ENCODE results near the gene DUS1L. TPM values are rescaled to one million over a fixed set of nuclear protein-coding genes. Genes with fewer than 3 reads are reported as not detected.

The DUS1L gene
- polyA plus RNA-seq, 2 of the 4 experiments (the other 2 are of a cell fraction): 48.1 to 83.6 TPM

- 0% methylated on average over 9 of the region's 42 CpGs for WGBS (ENCODE audit: missing lambda C conversion rate)
- Histone ChIP-seq H3K4me1 (peaks cover 39% of the 10 kb centered on the region), H3K4me2 (peak within 1 kb of the TSS; percentile 93), H3K27ac (peak within 1 kb of the TSS; percentile 80 to 92), H3K9me3 (no peaks in the 10 kb centered on the region), H3K4me3 (peak within 1 kb of the TSS; percentile 77)
- ATAC-seq (peak; percentile 67 to 89), DNase-seq (ENCODE audit: low read depth in 1 of 2, low spot score in 1 of 2) (peak; percentile 99 to 100), FAIRE-seq (peak; percentile 88)
- TF ChIP-seq MYC (IDR thresholded peaks at IDR 0.05; ENCODE audit: borderline replicate concordance, low read length) (peak; percentile 12; the same call in 1 of the 2 replicates), CHD4 (IDR thresholded peaks at IDR 0.05; ENCODE audit: borderline replicate concordance) (no peak), BHLHE40 (IDR thresholded peaks at IDR 0.05; ENCODE audit: low read depth, low read length) (no peak), CHD2 (IDR thresholded peaks at IDR 0.05; ENCODE audit: low read length, partially characterized antibody) (no peak), FOSL2 (IDR thresholded peaks at IDR 0.05) (no peak), FOSL2 (CRISPR knock-in tag; IDR thresholded peaks at IDR 0.05) (no peak), FOSB (CRISPR knock-in tag; IDR thresholded peaks at IDR 0.05) (no peak), JUN (IDR thresholded peaks at IDR 0.05) (no peak), RFX5 (IDR thresholded peaks at IDR 0.05) (peak; percentile 18; the same call in 1 of the 2 replicates), GATA3 (IDR thresholded peaks at IDR 0.05; ENCODE audit: borderline replicate concordance) (no peak), POLR2AphosphoS2 (conservative IDR thresholded peaks at IDR 0.05; ENCODE audit: low read length) (no peak), NR3C1 (IDR thresholded peaks at IDR 0.05) (no peak), E2F6 (IDR thresholded peaks at IDR 0.05; ENCODE audit: borderline replicate concordance, low read depth) (0 out of 2 replicates have a peak, but pooled peaks have one; percentile 54), MAFK (IDR thresholded peaks at IDR 0.05; ENCODE audit: partially characterized antibody) (no peak), RCOR1 (IDR thresholded peaks at IDR 0.05; ENCODE audit: low read depth, low read length) (no peak), EHF (CRISPR knock-in tag; IDR thresholded peaks at IDR 0.05) (no peak)
- TF ChIP-seq, protein P1, sequence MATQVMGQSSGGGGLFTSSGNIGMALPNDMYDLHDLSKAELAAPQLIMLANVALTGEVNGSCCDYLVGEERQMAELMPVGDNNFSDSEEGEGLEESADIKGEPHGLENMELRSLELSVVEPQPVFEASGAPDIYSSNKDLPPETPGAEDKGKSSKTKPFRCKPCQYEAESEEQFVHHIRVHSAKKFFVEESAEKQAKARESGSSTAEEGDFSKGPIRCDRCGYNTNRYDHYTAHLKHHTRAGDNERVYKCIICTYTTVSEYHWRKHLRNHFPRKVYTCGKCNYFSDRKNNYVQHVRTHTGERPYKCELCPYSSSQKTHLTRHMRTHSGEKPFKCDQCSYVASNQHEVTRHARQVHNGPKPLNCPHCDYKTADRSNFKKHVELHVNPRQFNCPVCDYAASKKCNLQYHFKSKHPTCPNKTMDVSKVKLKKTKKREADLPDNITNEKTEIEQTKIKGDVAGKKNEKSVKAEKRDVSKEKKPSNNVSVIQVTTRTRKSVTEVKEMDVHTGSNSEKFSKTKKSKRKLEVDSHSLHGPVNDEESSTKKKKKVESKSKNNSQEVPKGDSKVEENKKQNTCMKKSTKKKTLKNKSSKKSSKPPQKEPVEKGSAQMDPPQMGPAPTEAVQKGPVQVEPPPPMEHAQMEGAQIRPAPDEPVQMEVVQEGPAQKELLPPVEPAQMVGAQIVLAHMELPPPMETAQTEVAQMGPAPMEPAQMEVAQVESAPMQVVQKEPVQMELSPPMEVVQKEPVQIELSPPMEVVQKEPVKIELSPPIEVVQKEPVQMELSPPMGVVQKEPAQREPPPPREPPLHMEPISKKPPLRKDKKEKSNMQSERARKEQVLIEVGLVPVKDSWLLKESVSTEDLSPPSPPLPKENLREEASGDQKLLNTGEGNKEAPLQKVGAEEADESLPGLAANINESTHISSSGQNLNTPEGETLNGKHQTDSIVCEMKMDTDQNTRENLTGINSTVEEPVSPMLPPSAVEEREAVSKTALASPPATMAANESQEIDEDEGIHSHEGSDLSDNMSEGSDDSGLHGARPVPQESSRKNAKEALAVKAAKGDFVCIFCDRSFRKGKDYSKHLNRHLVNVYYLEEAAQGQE (IDR thresholded peaks at IDR 0.05): peak; percentile 40; the same call in 1 of the 2 replicates
- TF ChIP-seq, protein P2, sequence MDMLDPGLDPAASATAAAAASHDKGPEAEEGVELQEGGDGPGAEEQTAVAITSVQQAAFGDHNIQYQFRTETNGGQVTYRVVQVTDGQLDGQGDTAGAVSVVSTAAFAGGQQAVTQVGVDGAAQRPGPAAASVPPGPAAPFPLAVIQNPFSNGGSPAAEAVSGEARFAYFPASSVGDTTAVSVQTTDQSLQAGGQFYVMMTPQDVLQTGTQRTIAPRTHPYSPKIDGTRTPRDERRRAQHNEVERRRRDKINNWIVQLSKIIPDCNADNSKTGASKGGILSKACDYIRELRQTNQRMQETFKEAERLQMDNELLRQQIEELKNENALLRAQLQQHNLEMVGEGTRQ (IDR thresholded peaks at IDR 0.05): peak; percentile 38; the same call in 1 of the 2 replicates
- TF ChIP-seq, protein P3, sequence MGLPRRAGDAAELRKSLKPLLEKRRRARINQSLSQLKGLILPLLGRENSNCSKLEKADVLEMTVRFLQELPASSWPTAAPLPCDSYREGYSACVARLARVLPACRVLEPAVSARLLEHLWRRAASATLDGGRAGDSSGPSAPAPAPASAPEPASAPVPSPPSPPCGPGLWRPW (IDR thresholded peaks at IDR 0.05): no peak
- TF ChIP-seq, protein P4, sequence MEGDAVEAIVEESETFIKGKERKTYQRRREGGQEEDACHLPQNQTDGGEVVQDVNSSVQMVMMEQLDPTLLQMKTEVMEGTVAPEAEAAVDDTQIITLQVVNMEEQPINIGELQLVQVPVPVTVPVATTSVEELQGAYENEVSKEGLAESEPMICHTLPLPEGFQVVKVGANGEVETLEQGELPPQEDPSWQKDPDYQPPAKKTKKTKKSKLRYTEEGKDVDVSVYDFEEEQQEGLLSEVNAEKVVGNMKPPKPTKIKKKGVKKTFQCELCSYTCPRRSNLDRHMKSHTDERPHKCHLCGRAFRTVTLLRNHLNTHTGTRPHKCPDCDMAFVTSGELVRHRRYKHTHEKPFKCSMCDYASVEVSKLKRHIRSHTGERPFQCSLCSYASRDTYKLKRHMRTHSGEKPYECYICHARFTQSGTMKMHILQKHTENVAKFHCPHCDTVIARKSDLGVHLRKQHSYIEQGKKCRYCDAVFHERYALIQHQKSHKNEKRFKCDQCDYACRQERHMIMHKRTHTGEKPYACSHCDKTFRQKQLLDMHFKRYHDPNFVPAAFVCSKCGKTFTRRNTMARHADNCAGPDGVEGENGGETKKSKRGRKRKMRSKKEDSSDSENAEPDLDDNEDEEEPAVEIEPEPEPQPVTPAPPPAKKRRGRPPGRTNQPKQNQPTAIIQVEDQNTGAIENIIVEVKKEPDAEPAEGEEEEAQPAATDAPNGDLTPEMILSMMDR (IDR thresholded peaks at IDR 0.05): no peak
- TF ChIP-seq, protein P5, sequence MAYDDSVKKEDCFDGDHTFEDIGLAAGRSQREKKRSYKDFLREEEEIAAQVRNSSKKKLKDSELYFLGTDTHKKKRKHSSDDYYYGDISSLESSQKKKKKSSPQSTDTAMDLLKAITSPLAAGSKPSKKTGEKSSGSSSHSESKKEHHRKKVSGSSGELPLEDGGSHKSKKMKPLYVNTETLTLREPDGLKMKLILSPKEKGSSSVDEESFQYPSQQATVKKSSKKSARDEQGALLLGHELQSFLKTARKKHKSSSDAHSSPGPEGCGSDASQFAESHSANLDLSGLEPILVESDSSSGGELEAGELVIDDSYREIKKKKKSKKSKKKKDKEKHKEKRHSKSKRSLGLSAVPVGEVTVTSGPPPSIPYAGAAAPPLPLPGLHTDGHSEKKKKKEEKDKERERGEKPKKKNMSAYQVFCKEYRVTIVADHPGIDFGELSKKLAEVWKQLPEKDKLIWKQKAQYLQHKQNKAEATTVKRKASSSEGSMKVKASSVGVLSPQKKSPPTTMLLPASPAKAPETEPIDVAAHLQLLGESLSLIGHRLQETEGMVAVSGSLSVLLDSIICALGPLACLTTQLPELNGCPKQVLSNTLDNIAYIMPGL (CRISPR knock-in tag; IDR thresholded peaks at IDR 0.05; ENCODE audit: borderline replicate concordance): no peak
- TF ChIP-seq, protein P6, sequence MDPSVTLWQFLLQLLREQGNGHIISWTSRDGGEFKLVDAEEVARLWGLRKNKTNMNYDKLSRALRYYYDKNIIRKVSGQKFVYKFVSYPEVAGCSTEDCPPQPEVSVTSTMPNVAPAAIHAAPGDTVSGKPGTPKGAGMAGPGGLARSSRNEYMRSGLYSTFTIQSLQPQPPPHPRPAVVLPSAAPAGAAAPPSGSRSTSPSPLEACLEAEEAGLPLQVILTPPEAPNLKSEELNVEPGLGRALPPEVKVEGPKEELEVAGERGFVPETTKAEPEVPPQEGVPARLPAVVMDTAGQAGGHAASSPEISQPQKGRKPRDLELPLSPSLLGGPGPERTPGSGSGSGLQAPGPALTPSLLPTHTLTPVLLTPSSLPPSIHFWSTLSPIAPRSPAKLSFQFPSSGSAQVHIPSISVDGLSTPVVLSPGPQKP (IDR thresholded peaks at IDR 0.05; ENCODE audit: low read depth, low read length): no peak
- TF ChIP-seq, protein P7, sequence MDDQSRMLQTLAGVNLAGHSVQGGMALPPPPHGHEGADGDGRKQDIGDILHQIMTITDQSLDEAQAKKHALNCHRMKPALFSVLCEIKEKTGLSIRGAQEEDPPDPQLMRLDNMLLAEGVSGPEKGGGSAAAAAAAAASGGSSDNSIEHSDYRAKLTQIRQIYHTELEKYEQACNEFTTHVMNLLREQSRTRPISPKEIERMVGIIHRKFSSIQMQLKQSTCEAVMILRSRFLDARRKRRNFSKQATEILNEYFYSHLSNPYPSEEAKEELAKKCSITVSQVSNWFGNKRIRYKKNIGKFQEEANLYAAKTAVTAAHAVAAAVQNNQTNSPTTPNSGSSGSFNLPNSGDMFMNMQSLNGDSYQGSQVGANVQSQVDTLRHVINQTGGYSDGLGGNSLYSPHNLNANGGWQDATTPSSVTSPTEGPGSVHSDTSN (IDR thresholded peaks at IDR 0.05): no peak
- ChIA-PET CTCF (interaction anchor here (0.7 to 33.2 kb wide), 15 partner anchors 10 to 154 kb away, joined by 3 to 794 read pairs (median 32); partner anchors contain the start of genes ASPSCR1, DCXR, MAFG and MYADML2), POLR2A (interaction anchor here (0.6 to 3.9 kb wide), 12 partner anchors 10 to 142 kb away, joined by 3 to 38 read pairs (median 4); partner anchors contain the start of genes DCXR, FASN and MAFG)
Observed at GRCh38 chr17:82022981-82023446, 42.6 kb downstream of the DUS1L start, which contains the start of gene LRRC45. TSS of gene LRRC45 (plus strand) at chr17:82023305. CDS start at chr17:82023644, 339 bp downstream.
